ENCODE measurements around the gene TMEM72. TPM values are rescaled to one million over a fixed set of nuclear protein-coding genes. Genes with fewer than 3 reads are reported as not detected.

The TMEM72 gene
- total and polyA plus RNA-seq, 2 experiments from 2014 or later: 1.3 to 2.3 TPM

DNA sequence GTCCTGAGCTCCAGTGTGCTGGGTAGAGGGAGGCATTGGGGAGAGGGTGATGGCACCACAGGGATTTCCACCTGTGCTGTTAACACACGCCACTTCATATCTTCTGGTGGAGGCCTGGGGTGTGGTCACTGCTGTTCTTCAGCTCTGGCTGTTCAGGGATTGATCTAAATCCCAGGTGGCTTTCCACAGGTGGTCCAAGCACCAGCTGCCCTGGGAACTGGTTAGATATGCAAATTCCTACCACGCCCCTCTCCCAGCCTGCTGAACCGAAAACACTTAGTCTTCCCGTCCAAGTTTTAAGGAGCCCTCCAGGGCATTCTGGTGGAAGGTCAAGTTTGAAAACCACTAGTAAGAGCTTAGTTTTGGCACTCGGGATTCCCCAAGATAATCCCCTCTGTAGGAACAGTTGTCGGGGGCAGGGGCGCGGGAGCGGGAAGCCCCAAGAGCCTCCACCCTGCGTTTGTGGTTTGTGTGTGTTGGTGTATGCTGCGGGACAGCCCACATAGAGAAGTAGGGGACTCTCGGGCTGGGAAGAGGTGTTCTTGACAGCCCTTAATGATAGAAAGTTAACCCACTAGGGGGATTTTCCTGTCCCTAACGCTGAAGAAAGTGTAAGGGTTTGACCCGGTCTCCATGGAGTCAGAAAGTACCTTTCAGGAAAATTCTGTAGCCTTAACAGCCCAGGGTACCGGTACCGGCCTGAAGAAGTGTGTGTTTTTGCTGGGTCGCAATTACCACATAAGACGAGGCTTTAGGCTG, 62.4 kb downstream of the TMEM72 start:
- no peak for DNase-seq (ENCODE audit: low read depth in 1 of 2, low spot score in 1 of 2)
- peak overlapping the region; percentile 96 for H3K27ac ChIP-seq
- H3K4me1 ChIP-seq (ENCODE audit: low read depth): peaks cover 46% of the 10 kb centered on the region
- peaks cover 6% of the 10 kb centered on the region for H3K36me3 ChIP-seq
- no peak overlapping the region for H3K4me3 ChIP-seq
- no peaks in the 10 kb centered on the region for H3K9me3 ChIP-seq (ENCODE audit: low read depth)
- no peaks in the 10 kb centered on the region for H3K27me3 ChIP-seq
- TF ChIP-seq, protein P1, sequence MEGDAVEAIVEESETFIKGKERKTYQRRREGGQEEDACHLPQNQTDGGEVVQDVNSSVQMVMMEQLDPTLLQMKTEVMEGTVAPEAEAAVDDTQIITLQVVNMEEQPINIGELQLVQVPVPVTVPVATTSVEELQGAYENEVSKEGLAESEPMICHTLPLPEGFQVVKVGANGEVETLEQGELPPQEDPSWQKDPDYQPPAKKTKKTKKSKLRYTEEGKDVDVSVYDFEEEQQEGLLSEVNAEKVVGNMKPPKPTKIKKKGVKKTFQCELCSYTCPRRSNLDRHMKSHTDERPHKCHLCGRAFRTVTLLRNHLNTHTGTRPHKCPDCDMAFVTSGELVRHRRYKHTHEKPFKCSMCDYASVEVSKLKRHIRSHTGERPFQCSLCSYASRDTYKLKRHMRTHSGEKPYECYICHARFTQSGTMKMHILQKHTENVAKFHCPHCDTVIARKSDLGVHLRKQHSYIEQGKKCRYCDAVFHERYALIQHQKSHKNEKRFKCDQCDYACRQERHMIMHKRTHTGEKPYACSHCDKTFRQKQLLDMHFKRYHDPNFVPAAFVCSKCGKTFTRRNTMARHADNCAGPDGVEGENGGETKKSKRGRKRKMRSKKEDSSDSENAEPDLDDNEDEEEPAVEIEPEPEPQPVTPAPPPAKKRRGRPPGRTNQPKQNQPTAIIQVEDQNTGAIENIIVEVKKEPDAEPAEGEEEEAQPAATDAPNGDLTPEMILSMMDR (IDR thresholded peaks at IDR 0.05; ENCODE audit: low read depth, low read length): no peak

DNA sequence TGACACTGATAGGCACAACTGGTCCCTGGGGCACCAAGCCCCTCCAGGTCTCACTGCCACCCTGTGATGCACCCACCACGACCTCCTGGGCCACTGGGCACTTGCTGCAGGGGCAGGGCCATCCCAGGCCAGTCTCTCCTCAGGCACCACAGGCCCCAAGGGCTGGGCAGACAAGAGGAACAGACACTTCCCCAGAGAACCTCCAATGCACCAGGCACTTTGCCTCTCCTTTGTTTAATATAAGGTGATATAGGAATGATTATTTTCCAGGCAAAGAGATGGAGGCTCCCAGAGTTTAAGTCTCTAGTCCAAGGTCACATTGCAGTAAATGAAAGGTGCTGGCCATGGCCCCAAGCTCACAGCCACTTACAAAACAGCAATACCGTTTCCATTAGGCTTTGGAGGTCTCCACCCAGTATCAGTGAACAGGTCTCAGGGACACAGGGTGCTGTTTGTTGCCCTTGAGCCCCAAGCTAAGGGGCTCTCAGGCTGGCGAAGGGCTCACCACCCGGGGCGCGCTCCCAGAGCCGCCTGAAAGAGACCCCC, 63.0 kb downstream of the TMEM72 start:
- Histone ChIP-seq H3K36me3 (peaks cover 6% of the 10 kb centered on the region), H3K9me3 (ENCODE audit: low read depth) (no peaks in the 10 kb centered on the region), H3K4me1 (ENCODE audit: low read depth) (peaks cover 49% of the 10 kb centered on the region), H3K4me3 (no peak overlapping the region), H3K27ac (peak overlapping the region; percentile 96), H3K27me3 (no peaks in the 10 kb centered on the region)
- DNase-seq (ENCODE audit: low read depth in 1 of 2, low spot score in 1 of 2): no peak
- TF ChIP-seq, protein P1 (IDR thresholded peaks at IDR 0.05; ENCODE audit: low read depth, low read length): no peak

DNA sequence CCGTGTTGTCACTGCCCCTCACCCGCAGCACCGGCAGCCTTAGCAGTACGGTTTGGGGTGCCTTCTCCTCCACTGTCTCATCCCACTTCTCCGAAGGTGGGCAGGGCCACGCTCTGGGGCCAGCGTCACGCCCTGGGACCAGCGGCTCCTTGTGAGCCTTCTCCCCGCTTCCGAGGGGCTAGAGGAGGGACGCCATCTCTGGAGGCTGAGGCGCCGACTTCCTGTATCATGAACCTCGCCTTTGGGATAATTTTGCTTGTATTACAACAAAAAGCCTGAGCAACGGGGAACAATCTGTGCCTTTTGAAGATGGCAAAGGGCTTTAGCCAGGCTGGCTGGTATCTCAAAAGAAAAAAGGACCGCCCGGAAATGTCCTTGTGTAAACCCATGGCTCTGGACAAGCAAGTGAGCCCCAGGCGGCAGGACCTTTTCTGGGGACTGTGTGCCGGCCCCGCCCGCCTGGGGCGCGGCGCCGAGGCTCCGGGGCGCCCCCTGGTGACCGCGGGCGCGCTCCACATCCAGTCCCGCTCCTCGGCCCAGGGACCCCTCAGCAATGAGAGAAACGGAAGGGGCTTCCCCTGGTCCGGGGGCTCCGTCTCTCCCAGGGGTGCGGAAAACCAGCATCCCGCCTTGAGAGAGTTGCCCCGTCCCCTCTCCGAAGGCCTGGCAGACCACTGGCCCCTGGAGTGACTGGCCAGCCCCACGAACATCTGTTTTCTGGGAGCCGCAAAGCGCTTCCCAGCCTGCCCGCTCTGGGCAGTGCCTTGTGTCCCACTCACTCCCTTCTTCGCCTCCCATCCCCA, 63.7 kb downstream of the TMEM72 start:
- Histone ChIP-seq H3K9me3 (ENCODE audit: low read depth) (no peaks in the 10 kb centered on the region), H3K4me1 (ENCODE audit: low read depth) (peaks cover 54% of the 10 kb centered on the region), H3K36me3 (peaks cover 6% of the 10 kb centered on the region), H3K27me3 (no peaks in the 10 kb centered on the region), H3K4me3 (peak overlapping the region; percentile 7), H3K27ac (peak overlapping the region; percentile 96)
- TF ChIP-seq, protein P1 (IDR thresholded peaks at IDR 0.05; ENCODE audit: low read depth, low read length): peak; percentile 95
- peak; percentile 70 to 85 for DNase-seq (ENCODE audit: low read depth in 1 of 2, low spot score in 1 of 2)

DNA sequence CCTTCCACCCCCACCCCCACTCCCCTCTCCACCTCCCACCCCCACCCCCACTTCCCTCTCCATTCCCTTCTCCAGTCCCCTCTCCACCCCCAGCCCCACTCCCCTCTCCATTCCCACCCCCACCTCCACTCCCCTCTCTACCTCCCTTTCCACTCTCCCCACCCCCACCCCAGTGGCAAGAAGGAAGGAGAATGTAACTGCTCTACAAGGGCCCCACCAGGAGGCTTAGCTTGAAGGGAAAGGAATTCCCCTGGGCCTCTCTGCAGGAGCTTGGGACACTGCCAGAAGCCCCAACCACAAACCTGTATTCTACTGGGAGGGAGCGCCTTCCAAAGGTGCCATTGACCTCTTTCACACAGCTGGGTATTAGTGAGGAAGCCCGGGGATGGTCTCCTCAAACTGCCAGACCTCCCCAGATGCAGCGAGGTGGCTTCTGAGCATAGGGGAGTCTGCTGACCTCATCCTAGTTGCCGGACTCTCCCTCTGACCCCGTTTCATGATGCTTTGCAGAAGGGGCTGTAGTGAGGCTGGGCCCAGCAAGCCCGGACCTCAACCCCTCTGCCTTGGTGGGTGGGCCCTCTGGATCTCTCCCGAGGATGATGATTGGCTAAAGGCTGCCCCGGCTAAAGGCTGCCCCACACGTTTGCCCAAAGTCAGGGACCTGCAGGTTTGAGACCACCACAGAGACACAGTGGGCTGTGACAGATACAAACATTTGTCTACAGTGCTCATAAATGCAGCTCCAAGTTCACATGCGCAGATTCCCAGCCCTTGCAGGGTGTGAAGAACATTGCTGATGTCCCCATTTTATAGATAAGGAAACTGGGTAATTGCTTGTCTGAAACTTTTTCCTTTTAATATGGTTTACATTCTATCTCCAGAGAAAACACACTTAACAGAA, 64.5 kb downstream of the TMEM72 start:
- TF ChIP-seq, protein P1 (IDR thresholded peaks at IDR 0.05; ENCODE audit: low read depth, low read length): no peak
- Histone ChIP-seq H3K36me3 (peaks cover 6% of the 10 kb centered on the region), H3K27ac (peak overlapping the region; percentile 96), H3K4me3 (no peak overlapping the region), H3K9me3 (ENCODE audit: low read depth) (no peaks in the 10 kb centered on the region), H3K4me1 (ENCODE audit: low read depth) (peaks cover 63% of the 10 kb centered on the region), H3K27me3 (no peaks in the 10 kb centered on the region)
- peak; percentile 84 to 94 for DNase-seq (ENCODE audit: low read depth in 1 of 2, low spot score in 1 of 2)
